Measurements from ENCODE around the gene SLC29A1.

Gene SLC29A1

GRCh38 chr6:44198684-44199083, 24.7 kb upstream of the SLC29A1 start:
- Histone ChIP-seq H3K36me3 (ENCODE audit: low read length) (no peaks in the 10 kb centered on the region), H3K9ac (ENCODE audit: low read length) (no peak overlapping the region), H3K79me2 (ENCODE audit: insufficient read depth, low read length) (no peaks in the 10 kb centered on the region), H3K9me3 (ENCODE audit: insufficient read depth, low read length) (no peaks in the 10 kb centered on the region), H3K27ac (ENCODE audit: low read depth, low read length) (no peak overlapping the region), H4K20me1 (ENCODE audit: low read depth, low read length) (no peaks in the 10 kb centered on the region), H3K27me3 (ENCODE audit: low read length) (no peaks in the 10 kb centered on the region), H3F3A (ENCODE audit: insufficient read depth) (no peaks in the 10 kb centered on the region), H3K4me2 (ENCODE audit: low read depth, low read length, poor library complexity, severe bottlenecking) (no peak overlapping the region), H2AFZ (ENCODE audit: low read depth, low read length, severe bottlenecking) (no peak overlapping the region), H3K4me3 (ENCODE audit: insufficient read depth, low read length, poor library complexity, severe bottlenecking) (no peak overlapping the region), H3K9me2 (replicated peaks; ENCODE audit: insufficient read depth, low read length) (no peaks in the 10 kb centered on the region)
- TF ChIP-seq CTCF (IDR thresholded peaks at IDR 0.05; ENCODE audit: insufficient read depth, low read length, poor library complexity, severe bottlenecking) = no peak
- TF ChIP-seq EZH2phosphoT487 (conservative IDR thresholded peaks at IDR 0.05; ENCODE audit: low read length) = no peak

- Histone ChIP-seq H3K9ac (ENCODE audit: low read length) (no peak overlapping the region), H3K27me3 (ENCODE audit: low read length) (no peaks in the 10 kb centered on the region), H2AFZ (ENCODE audit: low read depth, low read length, severe bottlenecking) (no peak overlapping the region), H4K20me1 (ENCODE audit: low read depth, low read length) (no peaks in the 10 kb centered on the region), H3K79me2 (ENCODE audit: insufficient read depth, low read length) (no peaks in the 10 kb centered on the region), H3K36me3 (ENCODE audit: low read length) (no peaks in the 10 kb centered on the region), H3K9me3 (ENCODE audit: insufficient read depth, low read length) (no peaks in the 10 kb centered on the region), H3K9me2 (replicated peaks; ENCODE audit: insufficient read depth, low read length) (no peaks in the 10 kb centered on the region), H3K27ac (ENCODE audit: low read depth, low read length) (no peak overlapping the region), H3F3A (ENCODE audit: insufficient read depth) (no peaks in the 10 kb centered on the region), H3K4me3 (ENCODE audit: insufficient read depth, low read length, poor library complexity, severe bottlenecking) (no peak overlapping the region), H3K4me2 (ENCODE audit: low read depth, low read length, poor library complexity, severe bottlenecking) (no peak overlapping the region)
- TF ChIP-seq EZH2phosphoT487 (conservative IDR thresholded peaks at IDR 0.05; ENCODE audit: low read length) (no peak), CTCF (IDR thresholded peaks at IDR 0.05; ENCODE audit: insufficient read depth, low read length, poor library complexity, severe bottlenecking) (no peak)
Observed at GRCh38 chr6:44199883-44200282, 23.5 kb upstream of the SLC29A1 start.

- H4K20me1 ChIP-seq (ENCODE audit: low read depth, low read length) = no peaks in the 10 kb centered on the region
- no peak overlapping the region for H3K4me3 ChIP-seq (ENCODE audit: insufficient read depth, low read length, poor library complexity, severe bottlenecking)
- H3K9me2 ChIP-seq (replicated peaks; ENCODE audit: insufficient read depth, low read length) = no peaks in the 10 kb centered on the region
- H3K79me2 ChIP-seq (ENCODE audit: insufficient read depth, low read length) = no peaks in the 10 kb centered on the region
- no peak overlapping the region for H2AFZ ChIP-seq (ENCODE audit: low read depth, low read length, severe bottlenecking)
- no peak overlapping the region for H3K9ac ChIP-seq (ENCODE audit: low read length)
- H3K27ac ChIP-seq (ENCODE audit: low read depth, low read length) = no peak overlapping the region
- no peaks in the 10 kb centered on the region for H3F3A ChIP-seq (ENCODE audit: insufficient read depth)
- H3K36me3 ChIP-seq (ENCODE audit: low read length) = no peaks in the 10 kb centered on the region
- H3K9me3 ChIP-seq (ENCODE audit: insufficient read depth, low read length) = no peaks in the 10 kb centered on the region
- TF ChIP-seq EZH2phosphoT487 (conservative IDR thresholded peaks at IDR 0.05; ENCODE audit: low read length) (no peak), CTCF (IDR thresholded peaks at IDR 0.05; ENCODE audit: insufficient read depth, low read length, poor library complexity, severe bottlenecking) (no peak)
- no peak overlapping the region for H3K4me2 ChIP-seq (ENCODE audit: low read depth, low read length, poor library complexity, severe bottlenecking)
- H3K27me3 ChIP-seq (ENCODE audit: low read length) = no peaks in the 10 kb centered on the region
Observed at GRCh38 chr6:44201200-44201599, 22.2 kb upstream of the SLC29A1 start.
